HFFc6 (cell line): ENCODE data around the gene FARP1. TPM values are rescaled to one million over a fixed set of nuclear protein-coding genes. Genes with fewer than 3 reads are reported as not detected.
A peak's percentile ranks its signal among the peaks of the same experiment; 100 is the strongest.

Experiments
- DNase-seq: peaks from one replicate; pipeline ENCODE4 v3.0.0-alpha.2; 2018
- H3K27ac Mint-ChIP-seq: 2 replicates; pipeline ENCODE4 v1.8.0; 2020; ENCODE audit warnings: mild to moderate bottlenecking, mixed read lengths
- H3K27me3 Mint-ChIP-seq: 2 replicates; pipeline ENCODE4 v1.8.0; 2021; ENCODE audit warnings: mild to moderate bottlenecking, moderate library complexity, mixed read lengths; ENCODE audit not compliant: insufficient read depth
- H3K36me3 Mint-ChIP-seq: 2 replicates; pipeline ENCODE4 v1.8.0; 2021; ENCODE audit warnings: low read depth, mixed read lengths
- H3K4me1 Mint-ChIP-seq: 2 replicates; pipeline ENCODE4 v1.8.0; 2020; ENCODE audit warnings: low read depth, mixed read lengths
- H3K4me3 Mint-ChIP-seq: 2 replicates; pipeline ENCODE4 v1.8.0; 2020; ENCODE audit warnings: mild to moderate bottlenecking, moderate library complexity, mixed read lengths
- H3K9me3 Mint-ChIP-seq: 2 replicates; pipeline ENCODE4 v1.8.0; 2020; ENCODE audit warnings: mild to moderate bottlenecking, mixed read lengths
- total RNA-seq, 6 experiments: library from RNA; stranded (reverse); fragmentation: NEBNext Ultra II Directional; extraction: Animal tissue kit (Norgen Biotek cat#: 25700); gene quantifications; 2 replicates in 1 of 6; 3 replicates in 5 of 6; pipeline ENCODE4 v1.2.3, GENCODE V29; 2021
- TF ChIP-seq, protein P1 (sequence below): fragments of 200-600 bp; sonication (generic); IDR thresholded peaks from 2 replicates; pipeline ENCODE4 v1.5.0; 2021; ENCODE audit warnings: antibody characterized with exemption, mild to moderate bottlenecking

FARP1 gene
- total RNA-seq, 6 experiments from 2014 or later: 140 to 181 (median 150) TPM

- Mint-ChIP-seq H3K27me3 (peaks cover 9% of the 10 kb centered on the region), H3K9me3 (peaks cover 5% of the 10 kb centered on the region; the same call in 1 of the 2 replicates), H3K36me3 (peaks cover 32% of the 10 kb centered on the region), H3K4me1 (peaks cover 90% of the 10 kb centered on the region), H3K4me3 (no peak overlapping the region), H3K27ac (peak overlapping the region; percentile 12; the same call in 1 of the 2 replicates)
- TF ChIP-seq, protein P1, sequence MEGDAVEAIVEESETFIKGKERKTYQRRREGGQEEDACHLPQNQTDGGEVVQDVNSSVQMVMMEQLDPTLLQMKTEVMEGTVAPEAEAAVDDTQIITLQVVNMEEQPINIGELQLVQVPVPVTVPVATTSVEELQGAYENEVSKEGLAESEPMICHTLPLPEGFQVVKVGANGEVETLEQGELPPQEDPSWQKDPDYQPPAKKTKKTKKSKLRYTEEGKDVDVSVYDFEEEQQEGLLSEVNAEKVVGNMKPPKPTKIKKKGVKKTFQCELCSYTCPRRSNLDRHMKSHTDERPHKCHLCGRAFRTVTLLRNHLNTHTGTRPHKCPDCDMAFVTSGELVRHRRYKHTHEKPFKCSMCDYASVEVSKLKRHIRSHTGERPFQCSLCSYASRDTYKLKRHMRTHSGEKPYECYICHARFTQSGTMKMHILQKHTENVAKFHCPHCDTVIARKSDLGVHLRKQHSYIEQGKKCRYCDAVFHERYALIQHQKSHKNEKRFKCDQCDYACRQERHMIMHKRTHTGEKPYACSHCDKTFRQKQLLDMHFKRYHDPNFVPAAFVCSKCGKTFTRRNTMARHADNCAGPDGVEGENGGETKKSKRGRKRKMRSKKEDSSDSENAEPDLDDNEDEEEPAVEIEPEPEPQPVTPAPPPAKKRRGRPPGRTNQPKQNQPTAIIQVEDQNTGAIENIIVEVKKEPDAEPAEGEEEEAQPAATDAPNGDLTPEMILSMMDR: no peak
- DNase-seq: no peak
Measured at GRCh38 chr13:98212763-98213162, 69.9 kb downstream of the FARP1 start.

DNA sequence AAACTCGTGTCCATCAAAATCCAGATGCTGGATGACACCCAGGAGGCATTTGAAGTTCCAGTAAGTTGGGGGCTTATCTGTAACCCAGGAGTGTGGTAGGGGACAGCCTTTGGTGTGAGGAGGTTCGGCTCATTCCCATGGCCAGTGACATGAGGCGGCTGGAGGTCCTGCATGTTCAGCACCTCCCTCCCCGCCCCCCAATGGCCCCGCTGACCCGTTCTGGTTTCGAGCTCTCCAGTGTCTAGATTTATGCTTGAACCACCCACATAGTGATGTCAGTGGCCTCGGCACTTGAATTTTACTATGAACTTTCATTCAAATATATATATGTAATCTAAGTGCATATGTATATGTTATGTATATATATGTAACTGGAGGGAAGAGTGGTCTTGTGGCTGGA lies 70.5 kb downstream of the FARP1 start:
- H3K36me3 Mint-ChIP-seq: peaks cover 36% of the 10 kb centered on the region
- DNase-seq: no peak
- peak overlapping the region; percentile 95 for H3K27ac Mint-ChIP-seq
- H3K27me3 Mint-ChIP-seq: peaks cover 8% of the 10 kb centered on the region
- H3K4me1 Mint-ChIP-seq: peaks cover 84% of the 10 kb centered on the region
- TF ChIP-seq, protein P1: no peak
- peak overlapping the region; percentile 61; the same call in 1 of the 2 replicates for H3K4me3 Mint-ChIP-seq
- H3K9me3 Mint-ChIP-seq: peaks cover 5% of the 10 kb centered on the region; the same call in 1 of the 2 replicates

- peak; percentile 71 for DNase-seq
- H3K4me3 Mint-ChIP-seq: peak overlapping the region; percentile 66
- peaks cover 33% of the 10 kb centered on the region for H3K36me3 Mint-ChIP-seq
- peaks cover 76% of the 10 kb centered on the region for H3K4me1 Mint-ChIP-seq
- H3K9me3 Mint-ChIP-seq: peaks cover 5% of the 10 kb centered on the region; the same call in 1 of the 2 replicates
- H3K27me3 Mint-ChIP-seq: peaks cover 5% of the 10 kb centered on the region
- peak overlapping the region; percentile 95 for H3K27ac Mint-ChIP-seq
- TF ChIP-seq, protein P1: no peak
Measured at GRCh38 chr13:98214008-98214643, 71.2 kb downstream of the FARP1 start.

DNA sequence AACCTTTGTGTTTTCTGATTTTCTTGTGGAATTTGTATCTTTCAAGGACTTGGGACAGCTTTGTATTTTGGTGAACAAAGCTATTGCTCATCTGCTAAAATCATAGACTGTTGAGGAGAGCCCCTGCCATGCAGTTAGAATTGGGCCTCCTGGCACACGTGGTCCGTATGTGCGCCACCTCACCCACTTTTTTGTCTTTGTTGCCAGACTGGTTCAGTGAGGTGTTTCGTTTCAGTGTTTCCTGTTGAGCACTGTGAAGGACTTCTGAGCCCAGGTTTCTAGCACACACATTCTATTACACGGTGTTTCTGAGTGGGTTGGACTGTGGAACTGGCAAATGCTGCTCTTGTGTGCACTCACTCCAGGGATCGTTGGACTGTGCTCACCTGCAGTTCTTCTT lies 71.8 kb downstream of the FARP1 start:
- TF ChIP-seq, protein P1: no peak
- H3K36me3 Mint-ChIP-seq: peaks cover 33% of the 10 kb centered on the region
- peaks cover 75% of the 10 kb centered on the region for H3K4me1 Mint-ChIP-seq
- peak overlapping the region; percentile 66; the same call in 1 of the 2 replicates for H3K4me3 Mint-ChIP-seq
- no peak for DNase-seq
- H3K27me3 Mint-ChIP-seq: peaks cover 5% of the 10 kb centered on the region
- H3K27ac Mint-ChIP-seq: peak overlapping the region; percentile 95
- peaks cover 5% of the 10 kb centered on the region; the same call in 1 of the 2 replicates for H3K9me3 Mint-ChIP-seq

DNA sequence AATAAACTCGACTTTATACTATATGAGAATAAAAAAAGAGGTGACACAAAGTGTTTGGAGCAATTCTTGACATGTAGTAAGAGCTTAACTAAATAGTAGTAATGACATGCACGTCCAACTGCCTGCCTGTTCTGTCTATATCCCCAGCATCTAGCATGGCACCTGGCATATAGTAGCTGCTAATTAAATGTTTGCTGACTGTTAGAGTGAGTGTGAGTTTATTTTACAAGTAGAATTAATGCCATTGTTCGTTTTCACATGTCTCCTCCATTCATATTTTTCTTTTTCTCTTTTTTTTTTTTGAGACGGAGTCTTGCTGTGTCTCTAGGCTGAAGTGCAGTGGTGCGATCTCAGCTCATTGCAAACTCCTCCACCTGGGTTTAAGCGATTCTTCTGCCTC lies 72.6 kb downstream of the FARP1 start:
- peaks cover 28% of the 10 kb centered on the region for H3K36me3 Mint-ChIP-seq

More for the DNA sequence above, 72.6 kb downstream of the FARP1 start:
- peak overlapping the region; percentile 95 for H3K27ac Mint-ChIP-seq
- peaks cover 5% of the 10 kb centered on the region; the same call in 1 of the 2 replicates for H3K9me3 Mint-ChIP-seq
- DNase-seq: no peak
- peaks cover 76% of the 10 kb centered on the region for H3K4me1 Mint-ChIP-seq
- TF ChIP-seq, protein P1: no peak
- H3K4me3 Mint-ChIP-seq: peak overlapping the region; percentile 79
- peaks cover 3% of the 10 kb centered on the region for H3K27me3 Mint-ChIP-seq
